SK-N-SH treated with all-trans-retinoic acid at 6 μM for 48 hours (cell line): Measurements from ENCODE around the gene TOM1L2.

Source experiments
- ATAC-seq: fragments of 200-7000 bp; cut with Tn5 transposase; 3 replicates; pipeline ENCODE4 v1.9.1; 2020; ENCODE audit warnings: mild to moderate bottlenecking, moderate library complexity
- ARNTL ChIP-seq: fragments of 450-650 bp; formaldehyde crosslinking; IDR thresholded peaks from 2 replicates; pipeline ENCODE4 v1.5.0; 2020; ENCODE audit warnings: low read depth, mild to moderate bottlenecking, moderate library complexity, borderline replicate concordance
- CSDC2 ChIP-seq: fragments of 250-450 bp; sonication (Bioruptor Pico); IDR thresholded peaks from 2 replicates; pipeline ENCODE4 v1.5.0; 2020; ENCODE audit warnings: mild to moderate bottlenecking, moderate library complexity
- ESRRG ChIP-seq: fragments of 250-450 bp; sonication (Bioruptor Pico); IDR thresholded peaks from 2 replicates; pipeline ENCODE4 v1.6.1; 2021; ENCODE audit warnings: mild to moderate bottlenecking
- GLIS3 ChIP-seq: fragments of 250-450 bp; sonication (Bioruptor Pico); IDR thresholded peaks from 2 replicates; pipeline ENCODE4 v1.5.0; 2020; ENCODE audit warnings: mild to moderate bottlenecking, moderate library complexity
- ISL1 ChIP-seq: fragments of 250-450 bp; sonication (Bioruptor Pico); IDR thresholded peaks from 2 replicates; pipeline ENCODE4 v2.1.2; 2022; ENCODE audit warnings: mild to moderate bottlenecking, moderate library complexity
- RARB ChIP-seq: fragments of 250-450 bp; sonication (Bioruptor Pico); IDR thresholded peaks from 2 replicates; pipeline ENCODE4 v1.8.0; 2021; ENCODE audit warnings: mild to moderate bottlenecking, moderate library complexity
- SNAI2 ChIP-seq: fragments of 250-450 bp; sonication (Bioruptor Pico); IDR thresholded peaks from 2 replicates; pipeline ENCODE4 v1.5.0; 2020; ENCODE audit warnings: mild to moderate bottlenecking, moderate library complexity
- TOX ChIP-seq: fragments of 250-450 bp; sonication (Bioruptor Pico); IDR thresholded peaks from 2 replicates; pipeline ENCODE4 v1.8.0; 2021; ENCODE audit warnings: mild to moderate bottlenecking, moderate library complexity, borderline replicate concordance
- ZFP3 ChIP-seq: fragments of 250-450 bp; sonication (Bioruptor Pico); IDR thresholded peaks from 2 replicates; pipeline ENCODE4 v1.5.0; 2020; ENCODE audit warnings: mild to moderate bottlenecking, moderate library complexity
- ZFP30 ChIP-seq: fragments of 450-650 bp; formaldehyde crosslinking; IDR thresholded peaks from 2 replicates; pipeline ENCODE4 v1.5.0; 2022; ENCODE audit warnings: mild to moderate bottlenecking, moderate library complexity
- ZNF70 ChIP-seq: fragments of 450-650 bp; formaldehyde crosslinking; IDR thresholded peaks from 2 replicates; pipeline ENCODE4 v1.5.0; 2020; ENCODE audit warnings: mild to moderate bottlenecking, moderate library complexity
- ZNF8 ChIP-seq: fragments of 450-650 bp; formaldehyde crosslinking; IDR thresholded peaks from 2 replicates; pipeline ENCODE4 v1.5.0; 2020; ENCODE audit warnings: mild to moderate bottlenecking, moderate library complexity
- TF ChIP-seq, protein P1 (sequence below): fragments of 250-450 bp; sonication (Bioruptor Pico); IDR thresholded peaks from 2 replicates; pipeline ENCODE4 v1.5.1; 2021; ENCODE audit warnings: mild to moderate bottlenecking, moderate library complexity
- TF ChIP-seq, protein P2 (sequence below): fragments of 250-450 bp; sonication (Bioruptor Pico); IDR thresholded peaks from 2 replicates; pipeline ENCODE4 v1.8.0; 2021; ENCODE audit warnings: low read depth, mild to moderate bottlenecking, moderate library complexity, borderline replicate concordance
- TF ChIP-seq, protein P3 (sequence below): fragments of 250-450 bp; sonication (Bioruptor Pico); IDR thresholded peaks from 2 replicates; pipeline ENCODE4 v1.5.0; 2020; ENCODE audit warnings: mild to moderate bottlenecking, moderate library complexity
- TF ChIP-seq, protein P4 (sequence below): fragments of 250-450 bp; sonication (Bioruptor Pico); IDR thresholded peaks from 2 replicates; pipeline ENCODE4 v1.8.0; 2020; ENCODE audit warnings: mild to moderate bottlenecking, moderate library complexity, borderline replicate concordance
- TF ChIP-seq, protein P5 (sequence below): fragments of 250-450 bp; sonication (Bioruptor Pico); IDR thresholded peaks from 2 replicates; pipeline ENCODE4 v1.5.1; 2020; ENCODE audit warnings: low read depth, mild to moderate bottlenecking, moderate library complexity

TOM1L2 gene

DNA sequence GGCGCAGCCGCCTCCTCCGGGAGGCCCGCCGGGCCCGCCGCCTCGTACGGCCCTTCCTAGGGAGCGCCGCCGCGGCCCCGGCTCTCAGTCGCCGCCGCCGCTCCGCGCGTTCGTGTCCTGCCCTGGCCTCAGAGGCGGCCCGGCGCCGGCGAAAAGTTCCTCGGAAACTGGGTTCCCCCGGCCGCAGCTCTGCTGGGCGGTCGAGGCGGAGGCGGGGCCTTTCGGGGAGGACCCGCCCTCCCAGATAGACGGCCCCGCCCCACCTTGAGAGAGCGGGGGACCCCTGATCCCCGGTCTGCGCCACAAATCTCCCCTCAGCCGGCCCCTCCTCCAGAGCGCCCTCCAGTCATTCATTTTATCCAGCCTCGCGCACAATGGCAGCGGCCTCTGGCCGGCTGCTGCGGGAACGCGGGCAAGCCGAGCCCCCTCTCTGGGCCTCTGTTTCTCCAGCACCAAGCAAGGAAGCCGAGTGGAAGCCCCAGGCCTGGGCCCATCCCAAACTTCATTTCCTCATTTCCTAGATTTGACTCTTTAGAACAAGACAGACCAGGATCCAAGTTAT lies 135.3 kb downstream of the TOM1L2 start, which contains the start of gene SREBF1 (continued):
- TF ChIP-seq, protein P1, sequence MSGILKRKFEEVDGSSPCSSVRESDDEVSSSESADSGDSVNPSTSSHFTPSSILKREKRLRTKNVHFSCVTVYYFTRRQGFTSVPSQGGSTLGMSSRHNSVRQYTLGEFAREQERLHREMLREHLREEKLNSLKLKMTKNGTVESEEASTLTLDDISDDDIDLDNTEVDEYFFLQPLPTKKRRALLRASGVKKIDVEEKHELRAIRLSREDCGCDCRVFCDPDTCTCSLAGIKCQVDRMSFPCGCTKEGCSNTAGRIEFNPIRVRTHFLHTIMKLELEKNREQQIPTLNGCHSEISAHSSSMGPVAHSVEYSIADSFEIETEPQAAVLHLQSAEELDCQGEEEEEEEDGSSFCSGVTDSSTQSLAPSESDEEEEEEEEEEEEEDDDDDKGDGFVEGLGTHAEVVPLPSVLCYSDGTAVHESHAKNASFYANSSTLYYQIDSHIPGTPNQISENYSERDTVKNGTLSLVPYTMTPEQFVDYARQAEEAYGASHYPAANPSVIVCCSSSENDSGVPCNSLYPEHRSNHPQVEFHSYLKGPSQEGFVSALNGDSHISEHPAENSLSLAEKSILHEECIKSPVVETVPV (CRISPR knock-in tag) = no peak
- TF ChIP-seq ZFP30 (CRISPR knock-in tag) (no peak), ZNF70 (CRISPR knock-in tag) (no peak), ISL1 (no peak), SNAI2 (CRISPR knock-in tag) (no peak), RARB (CRISPR knock-in tag) (no peak)
- TF ChIP-seq, protein P2, sequence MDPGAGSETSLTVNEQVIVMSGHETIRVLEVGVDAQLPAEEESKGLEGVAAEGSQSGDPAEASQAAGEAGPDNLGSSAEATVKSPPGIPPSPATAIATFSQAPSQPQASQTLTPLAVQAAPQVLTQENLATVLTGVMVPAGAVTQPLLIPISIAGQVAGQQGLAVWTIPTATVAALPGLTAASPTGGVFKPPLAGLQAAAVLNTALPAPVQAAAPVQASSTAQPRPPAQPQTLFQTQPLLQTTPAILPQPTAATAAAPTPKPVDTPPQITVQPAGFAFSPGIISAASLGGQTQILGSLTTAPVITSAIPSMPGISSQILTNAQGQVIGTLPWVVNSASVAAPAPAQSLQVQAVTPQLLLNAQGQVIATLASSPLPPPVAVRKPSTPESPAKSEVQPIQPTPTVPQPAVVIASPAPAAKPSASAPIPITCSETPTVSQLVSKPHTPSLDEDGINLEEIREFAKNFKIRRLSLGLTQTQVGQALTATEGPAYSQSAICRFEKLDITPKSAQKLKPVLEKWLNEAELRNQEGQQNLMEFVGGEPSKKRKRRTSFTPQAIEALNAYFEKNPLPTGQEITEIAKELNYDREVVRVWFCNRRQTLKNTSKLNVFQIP (CRISPR knock-in tag) = no peak
- TF ChIP-seq, protein P3, sequence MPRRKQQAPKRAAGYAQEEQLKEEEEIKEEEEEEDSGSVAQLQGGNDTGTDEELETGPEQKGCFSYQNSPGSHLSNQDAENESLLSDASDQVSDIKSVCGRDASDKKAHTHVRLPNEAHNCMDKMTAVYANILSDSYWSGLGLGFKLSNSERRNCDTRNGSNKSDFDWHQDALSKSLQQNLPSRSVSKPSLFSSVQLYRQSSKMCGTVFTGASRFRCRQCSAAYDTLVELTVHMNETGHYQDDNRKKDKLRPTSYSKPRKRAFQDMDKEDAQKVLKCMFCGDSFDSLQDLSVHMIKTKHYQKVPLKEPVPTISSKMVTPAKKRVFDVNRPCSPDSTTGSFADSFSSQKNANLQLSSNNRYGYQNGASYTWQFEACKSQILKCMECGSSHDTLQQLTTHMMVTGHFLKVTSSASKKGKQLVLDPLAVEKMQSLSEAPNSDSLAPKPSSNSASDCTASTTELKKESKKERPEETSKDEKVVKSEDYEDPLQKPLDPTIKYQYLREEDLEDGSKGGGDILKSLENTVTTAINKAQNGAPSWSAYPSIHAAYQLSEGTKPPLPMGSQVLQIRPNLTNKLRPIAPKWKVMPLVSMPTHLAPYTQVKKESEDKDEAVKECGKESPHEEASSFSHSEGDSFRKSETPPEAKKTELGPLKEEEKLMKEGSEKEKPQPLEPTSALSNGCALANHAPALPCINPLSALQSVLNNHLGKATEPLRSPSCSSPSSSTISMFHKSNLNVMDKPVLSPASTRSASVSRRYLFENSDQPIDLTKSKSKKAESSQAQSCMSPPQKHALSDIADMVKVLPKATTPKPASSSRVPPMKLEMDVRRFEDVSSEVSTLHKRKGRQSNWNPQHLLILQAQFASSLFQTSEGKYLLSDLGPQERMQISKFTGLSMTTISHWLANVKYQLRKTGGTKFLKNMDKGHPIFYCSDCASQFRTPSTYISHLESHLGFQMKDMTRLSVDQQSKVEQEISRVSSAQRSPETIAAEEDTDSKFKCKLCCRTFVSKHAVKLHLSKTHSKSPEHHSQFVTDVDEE = no peak

DNA sequence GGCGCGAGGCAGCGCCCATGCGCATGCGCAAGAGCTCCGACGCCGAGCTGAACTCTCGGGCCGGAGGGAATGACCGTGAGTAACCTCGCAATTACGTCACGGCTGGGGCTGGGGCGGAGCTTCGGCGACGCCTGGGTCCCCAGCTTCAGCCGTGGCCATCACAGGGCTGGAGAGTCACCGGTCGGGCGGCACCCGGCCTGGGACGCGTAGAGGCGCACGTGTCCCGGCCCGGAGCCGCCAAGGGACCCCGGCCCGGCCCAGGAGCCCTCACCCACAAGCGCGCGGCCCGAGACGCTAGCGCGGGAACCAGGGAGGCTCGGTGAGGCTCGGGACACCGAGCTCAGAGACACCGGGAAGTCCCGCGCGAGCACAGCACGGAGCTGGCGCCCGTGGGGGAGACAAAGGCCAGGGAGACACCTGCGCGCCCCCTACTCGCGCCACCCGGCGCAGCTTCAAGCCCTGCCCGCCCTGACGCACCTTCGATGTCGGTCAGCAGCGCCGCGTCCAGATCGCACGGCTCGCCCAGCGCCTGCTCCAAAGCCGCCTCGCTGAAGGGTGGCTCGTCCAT lies 135.9 kb downstream of the TOM1L2 start:
- ATAC-seq = peak; percentile 60
- TF ChIP-seq, protein P4, sequence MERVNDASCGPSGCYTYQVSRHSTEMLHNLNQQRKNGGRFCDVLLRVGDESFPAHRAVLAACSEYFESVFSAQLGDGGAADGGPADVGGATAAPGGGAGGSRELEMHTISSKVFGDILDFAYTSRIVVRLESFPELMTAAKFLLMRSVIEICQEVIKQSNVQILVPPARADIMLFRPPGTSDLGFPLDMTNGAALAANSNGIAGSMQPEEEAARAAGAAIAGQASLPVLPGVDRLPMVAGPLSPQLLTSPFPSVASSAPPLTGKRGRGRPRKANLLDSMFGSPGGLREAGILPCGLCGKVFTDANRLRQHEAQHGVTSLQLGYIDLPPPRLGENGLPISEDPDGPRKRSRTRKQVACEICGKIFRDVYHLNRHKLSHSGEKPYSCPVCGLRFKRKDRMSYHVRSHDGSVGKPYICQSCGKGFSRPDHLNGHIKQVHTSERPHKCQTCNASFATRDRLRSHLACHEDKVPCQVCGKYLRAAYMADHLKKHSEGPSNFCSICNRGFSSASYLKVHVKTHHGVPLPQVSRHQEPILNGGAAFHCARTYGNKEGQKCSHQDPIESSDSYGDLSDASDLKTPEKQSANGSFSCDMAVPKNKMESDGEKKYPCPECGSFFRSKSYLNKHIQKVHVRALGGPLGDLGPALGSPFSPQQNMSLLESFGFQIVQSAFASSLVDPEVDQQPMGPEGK (CRISPR knock-in tag) = 0 out of 2 replicates have a peak, but pooled peaks have one; percentile 29
- TF ChIP-seq, protein P2 (CRISPR knock-in tag) = no peak
- TF ChIP-seq GLIS3 = 0 out of 2 replicates have a peak, but pooled peaks have one; percentile 16

DNA sequence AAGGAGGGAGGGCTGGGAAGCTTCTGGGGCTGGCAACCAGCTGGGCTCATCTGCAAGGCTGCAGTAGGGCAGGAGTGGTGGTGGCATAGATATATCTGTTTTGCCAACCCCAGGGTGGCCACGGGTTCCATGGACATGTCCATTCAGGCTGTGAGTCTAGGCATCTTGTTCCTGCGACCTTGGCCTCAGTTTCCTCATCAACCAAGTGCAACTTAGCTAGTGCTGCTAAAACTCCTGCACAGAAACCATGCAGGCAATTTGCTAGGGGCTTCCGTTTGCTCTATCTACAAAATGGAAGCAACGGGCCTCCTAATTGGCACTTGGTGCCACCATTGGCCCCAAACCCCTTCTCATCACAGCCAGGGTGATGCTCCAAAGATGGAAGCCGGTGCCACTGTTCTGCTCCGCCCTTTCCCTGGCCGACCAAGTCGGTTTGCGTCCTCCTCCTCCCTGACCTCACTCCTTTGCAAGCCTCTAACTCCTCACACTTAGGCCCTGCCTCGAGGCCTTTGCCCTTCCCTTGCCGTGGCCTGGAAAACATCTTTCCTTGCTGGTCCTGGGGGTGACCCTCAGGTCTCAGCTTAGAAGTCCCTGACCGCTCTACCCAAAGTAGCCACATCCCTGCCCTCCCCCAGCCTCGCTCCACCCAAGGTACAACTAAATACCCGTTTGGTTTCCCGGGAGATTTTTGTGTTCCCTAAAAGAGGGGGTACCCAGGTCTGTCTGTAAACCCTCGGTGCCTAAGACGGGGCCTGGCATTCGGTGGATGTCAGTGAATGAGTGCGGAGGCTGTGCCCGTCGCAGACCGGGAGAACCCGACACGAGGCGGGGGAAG lies 136.6 kb downstream of the TOM1L2 start:
- TF ChIP-seq ISL1 (peak; percentile 24; the same call in 1 of the 2 replicates), CSDC2 (CRISPR knock-in tag) (0 out of 2 replicates have a peak, but pooled peaks have one; percentile 31), SNAI2 (CRISPR knock-in tag) (peak; percentile 64; the same call in 1 of the 2 replicates), ZFP3 (CRISPR knock-in tag) (peak; percentile 85), ZNF8 (CRISPR knock-in tag) (no peak), TOX (no peak)
- ATAC-seq = no peak

DNA sequence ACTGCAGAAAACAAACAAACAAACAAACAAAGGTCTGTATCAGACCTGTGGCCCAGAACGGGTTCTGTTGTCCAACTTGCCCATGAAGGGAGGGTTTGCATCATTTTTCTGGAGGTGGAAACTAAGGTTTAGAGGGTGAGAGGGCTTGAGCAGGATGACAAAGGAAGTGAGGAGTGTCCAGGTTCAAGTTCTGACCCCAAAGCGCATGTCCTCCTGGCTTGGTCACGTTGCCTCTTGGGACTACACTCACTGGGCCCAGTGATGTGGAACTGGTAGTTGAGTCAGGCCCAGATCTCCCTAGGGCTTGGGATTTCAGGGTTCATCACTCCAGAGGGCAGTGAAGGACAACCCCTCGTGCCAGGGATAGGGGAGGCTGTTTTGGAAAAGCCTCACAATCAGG lies 137.2 kb downstream of the TOM1L2 start:
- no peak for TF ChIP-seq CSDC2 (CRISPR knock-in tag)
- TF ChIP-seq SNAI2 (CRISPR knock-in tag) = no peak
- TF ChIP-seq, protein P1 (CRISPR knock-in tag) = no peak
- TF ChIP-seq ZNF8 (CRISPR knock-in tag) = no peak
- TF ChIP-seq, protein P5, sequence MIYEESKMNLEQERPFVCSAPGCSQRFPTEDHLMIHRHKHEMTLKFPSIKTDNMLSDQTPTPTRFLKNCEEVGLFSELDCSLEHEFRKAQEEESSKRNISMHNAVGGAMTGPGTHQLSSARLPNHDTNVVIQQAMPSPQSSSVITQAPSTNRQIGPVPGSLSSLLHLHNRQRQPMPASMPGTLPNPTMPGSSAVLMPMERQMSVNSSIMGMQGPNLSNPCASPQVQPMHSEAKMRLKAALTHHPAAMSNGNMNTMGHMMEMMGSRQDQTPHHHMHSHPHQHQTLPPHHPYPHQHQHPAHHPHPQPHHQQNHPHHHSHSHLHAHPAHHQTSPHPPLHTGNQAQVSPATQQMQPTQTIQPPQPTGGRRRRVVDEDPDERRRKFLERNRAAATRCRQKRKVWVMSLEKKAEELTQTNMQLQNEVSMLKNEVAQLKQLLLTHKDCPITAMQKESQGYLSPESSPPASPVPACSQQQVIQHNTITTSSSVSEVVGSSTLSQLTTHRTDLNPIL (CRISPR knock-in tag) = no peak
- no peak for TF ChIP-seq ISL1
- TF ChIP-seq ZNF70 (CRISPR knock-in tag) = no peak
- no peak for TF ChIP-seq RARB (CRISPR knock-in tag)
- no peak for TF ChIP-seq ESRRG
- no peak for TF ChIP-seq ARNTL (CRISPR knock-in tag)
- TF ChIP-seq, protein P4 (CRISPR knock-in tag) = no peak
- TF ChIP-seq TOX = no peak
- no peak for ATAC-seq
